ENCODE results near the gene GINM1. TPM values are rescaled to one million over a fixed set of nuclear protein-coding genes. Genes with fewer than 3 reads are reported as not detected.
A peak's percentile ranks its signal among the peaks of the same experiment; 100 is the strongest.

The GINM1 gene
- total and polyA plus RNA-seq, 9 of the 15 experiments (the other 6 are each of a cell fraction or from before 2014, with no cell fraction given) = 5.0 to 19.3 (median 14.2) TPM

DNA sequence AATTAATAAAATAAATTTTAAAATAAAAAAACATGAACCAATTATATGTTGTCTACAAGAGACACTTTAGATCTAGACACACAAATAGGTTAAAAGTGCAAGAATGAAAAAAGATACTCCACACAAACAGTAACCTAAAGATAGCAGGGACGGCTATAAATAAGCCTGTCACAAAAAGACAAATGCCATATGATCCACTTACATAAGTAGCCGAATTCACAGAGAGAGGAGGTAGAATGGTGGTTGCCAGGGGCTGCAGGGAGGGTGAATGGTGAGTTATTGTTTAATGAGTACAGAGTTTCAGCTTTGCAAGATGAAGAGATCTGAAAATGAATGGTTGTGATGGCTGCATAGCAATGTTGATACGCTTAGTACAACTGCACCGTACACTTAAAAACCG is 49.6 kb downstream of the GINM1 start:
- Histone ChIP-seq H3K27me3 (ENCODE audit: control insufficient read depth in 2 of 2, insufficient read depth in 2 of 2, low read length in 2 of 2) (no peaks in the 10 kb centered on the region), H3K4me1 (replicated peaks in 1 of 2; ENCODE audit: control insufficient read depth in 2 of 2, insufficient read depth in 2 of 2, low read length in 2 of 2) (no peaks in the 10 kb centered on the region), H3K4me2 (ENCODE audit: insufficient read depth, low read length) (no peak overlapping the region), H3K4me3 (no peak overlapping the region), H3K9ac (ENCODE audit: insufficient read depth in 1 of 2, low read depth in 2 of 2, low read length in 2 of 2) (no peak overlapping the region), H4K20me1 (replicated peaks; ENCODE audit: control insufficient read depth, insufficient read depth, low read length) (0 out of 2 replicates have a peak, but pooled peaks cover 3% of the 10 kb centered on the region), H3K79me2 (ENCODE audit: control insufficient read depth, insufficient read depth, low read length) (no peaks in the 10 kb centered on the region), H3K9me1 (ENCODE audit: control insufficient read depth, insufficient read depth, low read length) (no peaks in the 10 kb centered on the region), H3K9me3 (replicated peaks; ENCODE audit: control insufficient read depth, insufficient read depth, low read depth, low read length) (no peaks in the 10 kb centered on the region), H3K36me3 (ENCODE audit: control insufficient read depth, insufficient read depth, low read length) (peaks cover 29% of the 10 kb centered on the region), H3K27ac (ENCODE audit: extremely low read depth, low read depth, low read length) (no peak overlapping the region), H2AFZ (ENCODE audit: low read depth, low read length) (no peak overlapping the region)
- DNase-seq (ENCODE audit: extremely low read depth in 1 of 4, low spot score in 3 of 4) = no peak
- ATAC-seq = no peak
- in situ Hi-C loops (cut with MboI) = no loop called here
- intact Hi-C loops (cut with micrococcal nuclease) = no loop called here
- BruUV-seq (replicated peaks) = no TSS peak
- 77% methylated on average over 5 of the region's 5 CpGs for WGBS (ENCODE audit: insufficient coverage, low coverage, missing lambda C conversion rate)
- TF ChIP-seq KLF6 (CRISPR knock-in tag; IDR thresholded peaks at IDR 0.05; ENCODE audit: borderline replicate concordance) (no peak), PTBP1 (IDR thresholded peaks at IDR 0.05; ENCODE audit: low read depth, low read length) (no peak), HDAC3 (IDR thresholded peaks at IDR 0.05; ENCODE audit: borderline replicate concordance, partially characterized antibody) (no peak), MEF2D (tag; conservative IDR thresholded peaks at IDR 0.05; ENCODE audit: low read depth) (peak; percentile 62; the same call in 1 of the 2 replicates), ZKSCAN3 (CRISPR knock-in tag; IDR thresholded peaks at IDR 0.05) (no peak), PPARD (CRISPR knock-in tag; IDR thresholded peaks at IDR 0.05) (no peak), KHSRP (IDR thresholded peaks at IDR 0.05) (no peak), SUPT5H (IDR thresholded peaks at IDR 0.05) (no peak), KDM2B (CRISPR knock-in tag; IDR thresholded peaks at IDR 0.05) (no peak), MEIS2 (IDR thresholded peaks at IDR 0.05; ENCODE audit: partially characterized antibody) (peak; percentile 59), ZNF121 (CRISPR knock-in tag; conservative IDR thresholded peaks at IDR 0.05) (no peak), EGR1 (conservative IDR thresholded peaks at IDR 0.05) (no peak), NFXL1 (CRISPR knock-in tag; IDR thresholded peaks at IDR 0.05) (no peak)
- TF ChIP-seq, protein P1, sequence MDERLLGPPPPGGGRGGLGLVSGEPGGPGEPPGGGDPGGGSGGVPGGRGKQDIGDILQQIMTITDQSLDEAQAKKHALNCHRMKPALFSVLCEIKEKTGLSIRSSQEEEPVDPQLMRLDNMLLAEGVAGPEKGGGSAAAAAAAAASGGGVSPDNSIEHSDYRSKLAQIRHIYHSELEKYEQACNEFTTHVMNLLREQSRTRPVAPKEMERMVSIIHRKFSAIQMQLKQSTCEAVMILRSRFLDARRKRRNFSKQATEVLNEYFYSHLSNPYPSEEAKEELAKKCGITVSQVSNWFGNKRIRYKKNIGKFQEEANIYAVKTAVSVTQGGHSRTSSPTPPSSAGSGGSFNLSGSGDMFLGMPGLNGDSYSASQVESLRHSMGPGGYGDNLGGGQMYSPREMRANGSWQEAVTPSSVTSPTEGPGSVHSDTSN (CRISPR knock-in tag; IDR thresholded peaks at IDR 0.05; ENCODE audit: low read depth) = no peak
- TF ChIP-seq, protein P1 (tag; conservative IDR thresholded peaks at IDR 0.05; ENCODE audit: low read depth) = peak; percentile 75
- TF ChIP-seq, protein P2, sequence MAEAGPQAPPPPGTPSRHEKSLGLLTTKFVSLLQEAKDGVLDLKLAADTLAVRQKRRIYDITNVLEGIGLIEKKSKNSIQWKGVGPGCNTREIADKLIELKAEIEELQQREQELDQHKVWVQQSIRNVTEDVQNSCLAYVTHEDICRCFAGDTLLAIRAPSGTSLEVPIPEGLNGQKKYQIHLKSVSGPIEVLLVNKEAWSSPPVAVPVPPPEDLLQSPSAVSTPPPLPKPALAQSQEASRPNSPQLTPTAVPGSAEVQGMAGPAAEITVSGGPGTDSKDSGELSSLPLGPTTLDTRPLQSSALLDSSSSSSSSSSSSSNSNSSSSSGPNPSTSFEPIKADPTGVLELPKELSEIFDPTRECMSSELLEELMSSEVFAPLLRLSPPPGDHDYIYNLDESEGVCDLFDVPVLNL (CRISPR knock-in tag; IDR thresholded peaks at IDR 0.05; ENCODE audit: low read depth) = no peak
- TF ChIP-seq, protein P3, sequence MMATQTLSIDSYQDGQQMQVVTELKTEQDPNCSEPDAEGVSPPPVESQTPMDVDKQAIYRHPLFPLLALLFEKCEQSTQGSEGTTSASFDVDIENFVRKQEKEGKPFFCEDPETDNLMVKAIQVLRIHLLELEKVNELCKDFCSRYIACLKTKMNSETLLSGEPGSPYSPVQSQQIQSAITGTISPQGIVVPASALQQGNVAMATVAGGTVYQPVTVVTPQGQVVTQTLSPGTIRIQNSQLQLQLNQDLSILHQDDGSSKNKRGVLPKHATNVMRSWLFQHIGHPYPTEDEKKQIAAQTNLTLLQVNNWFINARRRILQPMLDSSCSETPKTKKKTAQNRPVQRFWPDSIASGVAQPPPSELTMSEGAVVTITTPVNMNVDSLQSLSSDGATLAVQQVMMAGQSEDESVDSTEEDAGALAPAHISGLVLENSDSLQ (IDR thresholded peaks at IDR 0.05) = peak; percentile 44; the same call in 1 of the 2 replicates
- ChIA-PET CTCF (ENCODE audit: low intra/inter-chr PET ratio) (no interaction called here), POLR2A (no interaction called here)
- FAIRE-seq = peak; percentile 60

Measured in K562 (cell line).